K562 (cell line): ENCODE data around the gene HDHD3. TPM values are rescaled to one million over a fixed set of nuclear protein-coding genes. Genes with fewer than 3 reads are reported as not detected.
A peak's percentile ranks its signal among the peaks of the same experiment; 100 is the strongest.

Source experiments
- CBX1 ChIP-seq: sonication (generic); IDR thresholded peaks from 2 replicates; pipeline ENCODE4 v1.6.1; 2016; ENCODE audit warnings: antibody characterized with exemption, low read depth, mild to moderate bottlenecking
- CCAR2 ChIP-seq: fragments of 200-400 bp; formaldehyde crosslinking; IDR thresholded peaks from 2 replicates; pipeline ENCODE4 v1.6.1; 2017; ENCODE audit warnings: mild to moderate bottlenecking, low read depth, low read length
- EGR1 ChIP-seq: fragments of 450-650 bp; conservative IDR thresholded peaks from 2 replicates; pipeline ENCODE4 v1.6.1; 2017; ENCODE audit warnings: mild to moderate bottlenecking
- HDAC8 ChIP-seq: fragments of 450-650 bp; IDR thresholded peaks from 2 replicates; pipeline ENCODE4 v1.6.1; 2016; ENCODE audit warnings: mild to moderate bottlenecking, missing genetic modification characterization, moderate library complexity, missing compliant biosample characterization
- KLF6 ChIP-seq: fragments of 250-450 bp; sonication (Bioruptor Pico); IDR thresholded peaks from 2 replicates; pipeline ENCODE4 v1.4.0; 2020; ENCODE audit warnings: mild to moderate bottlenecking, moderate library complexity, borderline replicate concordance
- MEF2D ChIP-seq: conservative IDR thresholded peaks from 2 replicates; pipeline ENCODE4 v1.6.1; 2016; ENCODE audit warnings: low read depth, missing genetic modification characterization, missing compliant biosample characterization
- MTA2 ChIP-seq: fragments of 450-650 bp; IDR thresholded peaks from 2 replicates; pipeline ENCODE4 v1.6.1; 2016; ENCODE audit warnings: low read depth
- SIN3A ChIP-seq, 2 experiments: fragments of 150-350 bp in 1 of 2; IDR thresholded peaks; 2 replicates each; pipeline ENCODE4 v1.6.1; 2011 to 2016; ENCODE audit warnings: borderline replicate concordance in 2 of 2, low read depth in 2 of 2, low read length in 2 of 2, mild to moderate bottlenecking in 2 of 2, moderate library complexity in 2 of 2; ENCODE audit not compliant: control insufficient read depth in 1 of 2
- SIRT6 ChIP-seq: IDR thresholded peaks from one replicate; pipeline ENCODE4 v1.6.1; 2012; ENCODE audit warnings: low read depth, mild to moderate bottlenecking, control low read depth, inconsistent platforms, low read length, moderate library complexity
- SRSF9 ChIP-seq: fragments of 200-400 bp; formaldehyde crosslinking; IDR thresholded peaks from 2 replicates; pipeline ENCODE4 v1.6.1; 2017; ENCODE audit warnings: low read depth, low read length, borderline replicate concordance
- ZBED1 ChIP-seq: IDR thresholded peaks from 2 replicates; pipeline ENCODE4 v1.6.1; 2014
- ZBTB1 ChIP-seq: sonication (generic); formaldehyde crosslinking; IDR thresholded peaks from 2 replicates; pipeline ENCODE4 v1.8.1; 2023; ENCODE audit warnings: missing genetic modification reagents, low read depth, mild to moderate bottlenecking, borderline replicate concordance
- ZNF398 ChIP-seq: fragments of 250-450 bp; sonication (Bioruptor Pico); IDR thresholded peaks from 2 replicates; pipeline ENCODE4 v1.8.0; 2021; ENCODE audit warnings: moderate library complexity, mild to moderate bottlenecking, inconsistent platforms
- ZNF699 ChIP-seq: fragments of 250-450 bp; sonication (Bioruptor Pico); IDR thresholded peaks from 2 replicates; pipeline ENCODE4 v1.8.0; 2021; ENCODE audit warnings: mild to moderate bottlenecking, moderate library complexity; ENCODE audit not compliant: insufficient replicate concordance
- polyA plus RNA-seq, 8 experiments: library from polyadenylated mRNA; depleted of rRNA in 4 of 8; stranded (reverse) in 5 of 8; unstranded in 3 of 8; fragments of >200 nt; fragmentation: Nextera tagmentation in 2 of 8; fragmentation: Illumina TruSeq in 1 of 8; extraction: Ambion mirVana in 2 of 8; extraction: Trizol in 1 of 8; gene quantifications; 2 replicates each; pipeline versions ENCODE4 v1.2.1 to v1.2.3, GENCODE V29; 2011 to 2014; ENCODE audit warnings: inconsistent platforms in 1 of 8, missing spikeins in 1 of 8
- total RNA-seq, 7 experiments: library from RNA; depleted of rRNA in 6 of 7; stranded (reverse); fragments of >200 nt in 6 of 7; fragmentation: Illumina TruSeq in 2 of 7; extraction: Trizol in 2 of 7; gene quantifications; 2 replicates each; pipeline versions ENCODE4 v1.2.1 to v1.2.3, GENCODE V29; 2011 to 2021; ENCODE audit warnings: low replicate concordance in 1 of 7
- TF ChIP-seq, protein P1 (sequence below): fragments of 450-650 bp; IDR thresholded peaks from 2 replicates; pipeline ENCODE4 v1.6.1; 2017; ENCODE audit warnings: antibody characterized with exemption
- TF ChIP-seq, protein P2 (sequence below): sonication (generic); formaldehyde crosslinking; IDR thresholded peaks from 2 replicates; pipeline ENCODE4 v1.8.1; 2023; ENCODE audit warnings: mild to moderate bottlenecking, missing genetic modification reagents, moderate library complexity
- TF ChIP-seq, protein P3 (sequence below): sonication (generic); formaldehyde crosslinking; IDR thresholded peaks from 2 replicates; pipeline ENCODE4 v1.8.1; 2023; ENCODE audit warnings: mild to moderate bottlenecking, missing genetic modification reagents
- TF ChIP-seq, protein P4 (sequence below), 2 experiments: fragments of 250-450 bp in 1 of 2; fragments of 450-650 bp in 1 of 2; sonication (Bioruptor Pico) in 1 of 2; IDR thresholded peaks; 2 replicates each; pipeline versions ENCODE4 v1.6.1 to v1.8.0; 2016 to 2021; ENCODE audit warnings: mild to moderate bottlenecking in 2 of 2, moderate library complexity in 2 of 2, missing compliant biosample characterization in 1 of 2, missing genetic modification characterization in 1 of 2

HDHD3 gene
- total and polyA plus RNA-seq, 9 of the 15 experiments (the other 6 are each of a cell fraction or from before 2014, with no cell fraction given), result 1.1 to 19.1 (median 10.9) TPM

DNA sequence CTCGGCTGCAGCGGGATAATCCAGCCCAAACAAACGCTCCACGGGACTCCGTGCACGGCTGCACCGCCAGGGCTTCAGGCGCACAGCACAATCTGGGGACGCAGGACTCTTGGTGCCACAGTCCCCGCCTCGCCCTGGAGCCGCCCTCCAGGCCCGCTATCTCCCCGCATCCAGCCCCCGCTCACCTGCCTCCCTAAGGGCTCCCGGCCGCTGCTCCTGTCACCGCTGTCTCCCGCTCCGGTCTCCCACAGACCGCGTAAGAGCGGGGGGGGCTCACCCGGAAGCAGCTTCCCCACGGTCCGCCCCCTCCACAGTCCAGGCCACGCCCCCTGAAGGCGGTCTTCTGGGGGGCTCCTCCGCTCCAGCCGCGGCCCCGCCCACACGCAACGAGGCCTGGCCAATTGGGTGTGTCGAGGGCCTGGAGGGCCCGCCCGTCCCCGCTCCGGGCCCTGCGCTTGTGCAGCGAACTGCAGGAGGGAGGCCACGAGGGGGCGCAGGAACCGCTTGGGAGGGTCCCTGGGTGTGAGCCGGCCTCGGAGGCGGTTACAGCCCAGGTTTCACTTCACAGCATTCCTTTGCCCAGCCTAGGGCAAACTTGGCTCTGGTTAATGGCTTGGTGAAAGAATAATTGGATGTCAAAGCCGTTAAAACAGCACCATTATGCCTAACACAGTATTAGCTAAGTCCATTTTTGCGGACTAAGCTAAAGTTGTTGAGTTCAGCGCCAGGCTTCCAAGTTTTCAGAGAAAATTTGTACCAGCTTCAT lies 24.4 kb upstream of the HDHD3 start, which contains the start of gene ALAD (continued):
- TF ChIP-seq ZNF398 (no peak), SIN3A (IDR thresholded peaks at IDR 0.05; ENCODE audit: borderline replicate concordance in 2 of 2, control insufficient read depth in 1 of 2, low read depth in 2 of 2, low read length in 2 of 2) (peak in 1 of 2 experiments; percentile 61; a peak in 1 of 4 replicates), ZBTB1 (CRISPR knock-in tag) (no peak; the same call in 1 of the 2 replicates), CCAR2 (no peak), HDAC8 (tag) (no peak), SRSF9 (no peak), ZBED1 (no peak), EGR1 (peak; percentile 88), MTA2 (no peak), MEF2D (tag) (no peak), CBX1 (peak; percentile 85), ZNF699 (CRISPR knock-in tag) (no peak), KLF6 (CRISPR knock-in tag) (no peak), SIRT6 (no peak)
- TF ChIP-seq, protein P1, sequence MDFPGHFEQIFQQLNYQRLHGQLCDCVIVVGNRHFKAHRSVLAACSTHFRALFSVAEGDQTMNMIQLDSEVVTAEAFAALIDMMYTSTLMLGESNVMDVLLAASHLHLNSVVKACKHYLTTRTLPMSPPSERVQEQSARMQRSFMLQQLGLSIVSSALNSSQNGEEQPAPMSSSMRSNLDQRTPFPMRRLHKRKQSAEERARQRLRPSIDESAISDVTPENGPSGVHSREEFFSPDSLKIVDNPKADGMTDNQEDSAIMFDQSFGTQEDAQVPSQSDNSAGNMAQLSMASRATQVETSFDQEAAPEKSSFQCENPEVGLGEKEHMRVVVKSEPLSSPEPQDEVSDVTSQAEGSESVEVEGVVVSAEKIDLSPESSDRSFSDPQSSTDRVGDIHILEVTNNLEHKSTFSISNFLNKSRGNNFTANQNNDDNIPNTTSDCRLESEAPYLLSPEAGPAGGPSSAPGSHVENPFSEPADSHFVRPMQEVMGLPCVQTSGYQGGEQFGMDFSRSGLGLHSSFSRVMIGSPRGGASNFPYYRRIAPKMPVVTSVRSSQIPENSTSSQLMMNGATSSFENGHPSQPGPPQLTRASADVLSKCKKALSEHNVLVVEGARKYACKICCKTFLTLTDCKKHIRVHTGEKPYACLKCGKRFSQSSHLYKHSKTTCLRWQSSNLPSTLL, result peak; percentile 98
- TF ChIP-seq, protein P2, sequence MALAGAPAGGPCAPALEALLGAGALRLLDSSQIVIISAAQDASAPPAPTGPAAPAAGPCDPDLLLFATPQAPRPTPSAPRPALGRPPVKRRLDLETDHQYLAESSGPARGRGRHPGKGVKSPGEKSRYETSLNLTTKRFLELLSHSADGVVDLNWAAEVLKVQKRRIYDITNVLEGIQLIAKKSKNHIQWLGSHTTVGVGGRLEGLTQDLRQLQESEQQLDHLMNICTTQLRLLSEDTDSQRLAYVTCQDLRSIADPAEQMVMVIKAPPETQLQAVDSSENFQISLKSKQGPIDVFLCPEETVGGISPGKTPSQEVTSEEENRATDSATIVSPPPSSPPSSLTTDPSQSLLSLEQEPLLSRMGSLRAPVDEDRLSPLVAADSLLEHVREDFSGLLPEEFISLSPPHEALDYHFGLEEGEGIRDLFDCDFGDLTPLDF, result no peak; the same call in 1 of the 2 replicates
- TF ChIP-seq, protein P3, sequence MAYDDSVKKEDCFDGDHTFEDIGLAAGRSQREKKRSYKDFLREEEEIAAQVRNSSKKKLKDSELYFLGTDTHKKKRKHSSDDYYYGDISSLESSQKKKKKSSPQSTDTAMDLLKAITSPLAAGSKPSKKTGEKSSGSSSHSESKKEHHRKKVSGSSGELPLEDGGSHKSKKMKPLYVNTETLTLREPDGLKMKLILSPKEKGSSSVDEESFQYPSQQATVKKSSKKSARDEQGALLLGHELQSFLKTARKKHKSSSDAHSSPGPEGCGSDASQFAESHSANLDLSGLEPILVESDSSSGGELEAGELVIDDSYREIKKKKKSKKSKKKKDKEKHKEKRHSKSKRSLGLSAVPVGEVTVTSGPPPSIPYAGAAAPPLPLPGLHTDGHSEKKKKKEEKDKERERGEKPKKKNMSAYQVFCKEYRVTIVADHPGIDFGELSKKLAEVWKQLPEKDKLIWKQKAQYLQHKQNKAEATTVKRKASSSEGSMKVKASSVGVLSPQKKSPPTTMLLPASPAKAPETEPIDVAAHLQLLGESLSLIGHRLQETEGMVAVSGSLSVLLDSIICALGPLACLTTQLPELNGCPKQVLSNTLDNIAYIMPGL (CRISPR knock-in tag), result no peak
- TF ChIP-seq, protein P4, sequence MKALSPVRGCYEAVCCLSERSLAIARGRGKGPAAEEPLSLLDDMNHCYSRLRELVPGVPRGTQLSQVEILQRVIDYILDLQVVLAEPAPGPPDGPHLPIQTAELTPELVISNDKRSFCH (CRISPR knock-in tag; IDR thresholded peaks at IDR 0.05), result no peak
- TF ChIP-seq, protein P4 (tag; IDR thresholded peaks at IDR 0.05), result no peak
